Measurements from ENCODE around the gene ZNF415. TPM values are rescaled to one million over a fixed set of nuclear protein-coding genes. Genes with fewer than 3 reads are reported as not detected.

ZNF415 gene
- polyA plus RNA-seq, 2 of the 4 experiments (the other 2 are of a cell fraction), result not detected

DNA sequence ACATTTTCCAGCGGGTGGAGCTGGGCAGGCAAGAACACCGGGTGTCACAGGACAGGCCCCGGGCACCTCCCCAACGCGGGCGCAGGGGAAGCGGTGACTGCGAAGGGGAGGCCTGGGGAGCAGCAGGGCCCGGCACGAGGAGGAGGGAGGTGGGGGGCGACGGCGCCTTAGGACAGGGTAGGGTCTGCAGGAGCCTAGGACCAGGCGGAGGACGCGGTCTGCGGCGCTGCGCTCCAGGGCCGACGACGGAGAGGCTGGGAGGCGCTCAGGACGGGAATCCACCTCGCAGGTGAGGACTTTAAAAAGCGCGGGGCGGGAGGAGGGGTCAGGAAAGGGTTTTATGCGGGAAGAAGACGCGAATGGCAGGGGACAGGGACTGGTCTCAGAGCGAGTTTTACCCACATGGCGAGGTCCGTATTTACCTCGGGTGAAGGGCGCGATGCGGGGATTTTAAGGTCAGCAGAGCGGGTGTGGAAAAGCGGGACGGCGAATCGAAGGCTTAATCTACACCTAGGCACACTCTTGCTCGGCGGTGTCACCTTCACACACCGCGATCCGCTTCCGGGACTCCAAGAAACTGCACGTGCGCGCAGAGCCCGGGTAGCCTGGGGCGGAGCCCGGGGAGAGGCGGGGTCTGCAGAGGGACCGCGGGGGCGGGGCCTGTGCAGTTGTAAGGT is 74.7 kb downstream of the ZNF415 start:
- DNase-seq (ENCODE audit: low read depth in 1 of 2, low spot score in 1 of 2) (no peak), ATAC-seq (no peak; a peak in 1 of 6 replicates), FAIRE-seq (no peak)
- Histone ChIP-seq H3K4me1 (no peaks in the 10 kb centered on the region), H3K4me2 (no peak overlapping the region), H3K4me3 (no peak overlapping the region), H3K9me3 (peaks cover 73% of the 10 kb centered on the region), H3K27ac (no peak overlapping the region)
- TF ChIP-seq EHMT2 (IDR thresholded peaks at IDR 0.05; ENCODE audit: low read depth) (no peak), NFE2L2 (conservative IDR thresholded peaks at IDR 0.05; ENCODE audit: low read length) (no peak), MAZ (IDR thresholded peaks at IDR 0.05; ENCODE audit: borderline replicate concordance, low read depth, low read length) (no peak), RNF2 (IDR thresholded peaks at IDR 0.05; ENCODE audit: borderline replicate concordance, low read depth) (no peak), HOXB13 (CRISPR knock-in tag; IDR thresholded peaks at IDR 0.05; ENCODE audit: low read depth) (no peak)
- CTCF ChIA-PET, result no interaction called here
- POLR2A ChIA-PET, result no interaction called here
- WGBS (ENCODE audit: missing lambda C conversion rate), result 64% methylated on average over 48 of the region's 59 CpGs

Other genes with a start within 250 kb of the ZNF415 start
- not detected in 2 replicates for gene ZNF320, start 235.3 kb downstream of the ZNF415 start, polyA plus RNA-seq (2011; rRNA removed)
- not detected in 3 replicates for gene ZNF320, start 235.3 kb downstream of the ZNF415 start, polyA plus RNA-seq (2017; fragmentation: RNase III; extraction: RNeasy Plus Mini Kit Qiagen cat#74134 plus additional on column Dnase treatment)
- gene ZNF888, start 209.5 kb downstream of the ZNF415 start, polyA plus RNA-seq (2011; rRNA removed), result 0.04 TPM in 1 of 2 replicates, not detected in the other
- gene ZNF888, start 209.5 kb downstream of the ZNF415 start, polyA plus RNA-seq (2017; fragmentation: RNase III; extraction: RNeasy Plus Mini Kit Qiagen cat#74134 plus additional on column Dnase treatment), result not detected in 3 replicates
- gene ZNF816, start 170.0 kb downstream of the ZNF415 start, polyA plus RNA-seq (2011; rRNA removed), result 0.09 and 0.16 TPM in 2 replicates
- 0.05 to 0.22 TPM (median 0.07 TPM) in 3 replicates for gene ZNF816, start 170.0 kb downstream of the ZNF415 start, polyA plus RNA-seq (2017; fragmentation: RNase III; extraction: RNeasy Plus Mini Kit Qiagen cat#74134 plus additional on column Dnase treatment)
- not detected in 2 replicates for gene ERVV-1, start 119.0 kb downstream of the ZNF415 start, polyA plus RNA-seq (2011; rRNA removed)
- not detected in 3 replicates for gene ERVV-1, start 119.0 kb downstream of the ZNF415 start, polyA plus RNA-seq (2017; fragmentation: RNase III; extraction: RNeasy Plus Mini Kit Qiagen cat#74134 plus additional on column Dnase treatment)
- gene ERVV-2, start 88.2 kb downstream of the ZNF415 start, polyA plus RNA-seq (2011; rRNA removed), result not detected in 2 replicates
- gene ERVV-2, start 88.2 kb downstream of the ZNF415 start, polyA plus RNA-seq (2017; fragmentation: RNase III; extraction: RNeasy Plus Mini Kit Qiagen cat#74134 plus additional on column Dnase treatment), result not detected in 3 replicates
- 15.4 and 16.6 TPM in 2 replicates for gene ZNF160, start 29.5 kb downstream of the ZNF415 start, polyA plus RNA-seq (2011; rRNA removed)
- 8.8 to 9.6 TPM (median 9.1 TPM) in 3 replicates for gene ZNF160, start 29.5 kb downstream of the ZNF415 start, polyA plus RNA-seq (2017; fragmentation: RNase III; extraction: RNeasy Plus Mini Kit Qiagen cat#74134 plus additional on column Dnase treatment)
- gene ZNF347, start 26.1 kb upstream of the ZNF415 start, polyA plus RNA-seq (2011; rRNA removed), result not detected in 2 replicates
- gene ZNF347, start 26.1 kb upstream of the ZNF415 start, polyA plus RNA-seq (2017; fragmentation: RNase III; extraction: RNeasy Plus Mini Kit Qiagen cat#74134 plus additional on column Dnase treatment), result not detected in 3 replicates
- gene ZNF665, start 60.4 kb upstream of the ZNF415 start, polyA plus RNA-seq (2011; rRNA removed), result not detected in 2 replicates
- not detected in 3 replicates for gene ZNF665, start 60.4 kb upstream of the ZNF415 start, polyA plus RNA-seq (2017; fragmentation: RNase III; extraction: RNeasy Plus Mini Kit Qiagen cat#74134 plus additional on column Dnase treatment)
- not detected in 2 replicates for gene ZNF677, start 122.0 kb upstream of the ZNF415 start, polyA plus RNA-seq (2011; rRNA removed)
- gene ZNF677, start 122.0 kb upstream of the ZNF415 start, polyA plus RNA-seq (2017; fragmentation: RNase III; extraction: RNeasy Plus Mini Kit Qiagen cat#74134 plus additional on column Dnase treatment), result not detected in 3 replicates
- not detected in 2 replicates for gene VN1R2, start 125.4 kb upstream of the ZNF415 start, polyA plus RNA-seq (2011; rRNA removed)
- gene VN1R2, start 125.4 kb upstream of the ZNF415 start, polyA plus RNA-seq (2017; fragmentation: RNase III; extraction: RNeasy Plus Mini Kit Qiagen cat#74134 plus additional on column Dnase treatment), result not detected in 3 replicates
- not detected in 2 replicates for gene VN1R4, start 134.8 kb upstream of the ZNF415 start, polyA plus RNA-seq (2011; rRNA removed)
- gene VN1R4, start 134.8 kb upstream of the ZNF415 start, polyA plus RNA-seq (2017; fragmentation: RNase III; extraction: RNeasy Plus Mini Kit Qiagen cat#74134 plus additional on column Dnase treatment), result not detected in 3 replicates
- gene ZNF845, start 200.8 kb upstream of the ZNF415 start, polyA plus RNA-seq (2011; rRNA removed), result 8.3 and 8.4 TPM in 2 replicates
- 3.3 to 3.7 TPM (median 3.5 TPM) in 3 replicates for gene ZNF845, start 200.8 kb upstream of the ZNF415 start, polyA plus RNA-seq (2017; fragmentation: RNase III; extraction: RNeasy Plus Mini Kit Qiagen cat#74134 plus additional on column Dnase treatment)
- gene ZNF525, start 232.8 kb upstream of the ZNF415 start, polyA plus RNA-seq (2011; rRNA removed), result 1.00 and 1.3 TPM in 2 replicates
- gene ZNF525, start 232.8 kb upstream of the ZNF415 start, polyA plus RNA-seq (2017; fragmentation: RNase III; extraction: RNeasy Plus Mini Kit Qiagen cat#74134 plus additional on column Dnase treatment), result 0.12 to 0.46 TPM (median 0.41 TPM) in 3 replicates